PC-9 (cell line): ENCODE measurements around the gene LMBR1. TPM values are rescaled to one million over a fixed set of nuclear protein-coding genes. Genes with fewer than 3 reads are reported as not detected.

Source experiments
- BruUV-seq: library from RNA; stranded (reverse); fragments of 400-500 nt; replicated peaks from 2 replicates; lab custom pipeline; 2021; lab: Mats Ljungman, UMichigan
- CTCF ChIA-PET: fragments of 300-600 bp; sonication (Branson Sonifier 250); formaldehyde crosslinking; loops from one replicate; lab custom pipeline; 2022; ENCODE audit warnings: antibody characterized with exemption; lab: Charles Lee
- POLR2A ChIA-PET: fragments of 300-600 bp; sonication (Branson Sonifier 250); formaldehyde crosslinking; loops from one replicate; lab custom pipeline; 2022; ENCODE audit warnings: antibody characterized with exemption; ENCODE audit not compliant: unreplicated experiment; lab: Charles Lee
- DNase-seq, 2 experiments: peaks; one replicate each; pipeline versions ENCODE4 v3.0.0 to v3.0.0-alpha.2; 2015 to 2022; ENCODE audit warnings: mixed read lengths in 1 of 2
- H2AFZ ChIP-seq: fragments of 200-600 bp; sonication (generic); 2 replicates; pipeline ENCODE4 v1.8.1; 2017; ENCODE audit warnings: antibody characterized with exemption
- H3F3A ChIP-seq: fragments of 200-600 bp; sonication (generic); 2 replicates; pipeline ENCODE4 v1.8.1; 2017; ENCODE audit warnings: antibody characterized with exemption, mild to moderate bottlenecking, low read depth; ENCODE audit not compliant: insufficient read depth
- H3K27ac ChIP-seq: fragments of 200-600 bp; sonication (generic); 2 replicates; pipeline ENCODE4 v1.6.1; 2016; ENCODE audit warnings: mixed run types
- H3K27me3 ChIP-seq: fragments of 200-600 bp; sonication (generic); 2 replicates; pipeline ENCODE4 v1.6.1; 2016; ENCODE audit warnings: low read depth, mixed run types; ENCODE audit not compliant: insufficient read depth
- H3K36me3 ChIP-seq: fragments of 200-600 bp; sonication (generic); 2 replicates; pipeline ENCODE4 v1.6.1; 2016; ENCODE audit warnings: low read depth, mixed run types
- H3K4me1 ChIP-seq: fragments of 200-600 bp; sonication (generic); replicated peaks from 2 replicates; pipeline ENCODE4 v1.6.1; 2016; ENCODE audit warnings: mixed run types; ENCODE audit not compliant: insufficient read depth
- H3K4me2 ChIP-seq: fragments of 200-600 bp; sonication (generic); 2 replicates; pipeline ENCODE4 v1.6.1; 2017; ENCODE audit warnings: mixed run types
- H3K4me3 ChIP-seq: fragments of 200-600 bp; sonication (generic); 2 replicates; pipeline ENCODE4 v1.6.1; 2016; ENCODE audit warnings: mixed run types
- H3K79me2 ChIP-seq: fragments of 200-600 bp; sonication (generic); 2 replicates; pipeline ENCODE4 v1.6.1; 2017; ENCODE audit warnings: low read depth, mixed run types
- H3K9me2 ChIP-seq: fragments of 200-600 bp; sonication (generic); 2 replicates; pipeline ENCODE4 v1.8.1; 2017; ENCODE audit warnings: mild to moderate bottlenecking; ENCODE audit not compliant: insufficient read depth
- H3K9me3 ChIP-seq: fragments of 200-600 bp; sonication (generic); 2 replicates; pipeline ENCODE4 v1.8.1; 2016; ENCODE audit warnings: low read depth; ENCODE audit not compliant: insufficient read depth
- H4K20me1 ChIP-seq: fragments of 200-600 bp; sonication (generic); 2 replicates; pipeline ENCODE4 v1.8.1; 2017; ENCODE audit not compliant: insufficient read depth
- EZH2 ChIP-seq: fragments of 200-600 bp; sonication (generic); IDR thresholded peaks from 2 replicates; pipeline ENCODE4 v1.8.0; 2017; ENCODE audit warnings: antibody characterized with exemption, low read depth
- intact Hi-C: fragments of 100-400 bp; cut with micrococcal nuclease; formaldehyde crosslinking; loops from one replicate; pipeline ENCODE4 v1.10.0; 2022; ENCODE audit not compliant: unreplicated experiment
- total RNA-seq: library from RNA; stranded (reverse); gene quantifications from 2 replicates; pipeline ENCODE4 v1.2.3, GENCODE V29; 2021
- TF ChIP-seq, protein P1 (sequence below): fragments of 200-600 bp; sonication (generic); conservative IDR thresholded peaks from 2 replicates; pipeline ENCODE4 v1.6.1; 2017; ENCODE audit warnings: mixed run types, antibody characterized with exemption, mild to moderate bottlenecking, moderate library complexity

LMBR1 gene
- total RNA-seq, 1 experiment from 2014 or later = 85.0 TPM

DNA sequence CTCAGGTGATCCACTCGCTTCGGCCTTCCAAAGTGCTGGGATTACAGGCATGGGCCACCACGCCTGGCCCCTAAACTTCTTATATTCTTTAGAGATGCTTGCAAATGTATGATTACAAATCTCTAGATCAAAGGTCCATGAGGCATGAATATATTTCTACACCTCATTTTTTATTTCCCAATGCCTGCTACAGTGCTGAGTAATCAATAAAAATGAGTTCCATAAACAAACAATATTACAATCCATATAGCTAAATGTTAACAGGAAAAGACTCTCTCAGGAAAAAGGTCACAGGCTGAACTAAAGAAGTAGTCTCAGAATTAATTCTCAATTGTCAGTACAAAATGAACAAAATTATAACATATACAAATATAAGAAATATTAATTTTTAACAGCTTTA lies 90.8 kb downstream of the LMBR1 start:
- Histone ChIP-seq H3K9me2 (no peaks in the 10 kb centered on the region), H3K27me3 (no peaks in the 10 kb centered on the region), H3K79me2 (no peaks in the 10 kb centered on the region), H3K27ac (no peak overlapping the region), H3K9me3 (no peaks in the 10 kb centered on the region), H2AFZ (no peak overlapping the region), H3K36me3 (no peaks in the 10 kb centered on the region; the same call in 1 of the 2 replicates), H3K4me2 (no peak overlapping the region), H3K4me1 (no peaks in the 10 kb centered on the region), H3F3A (no peaks in the 10 kb centered on the region; the same call in 1 of the 2 replicates), H3K4me3 (no peak overlapping the region), H4K20me1 (peaks cover 2% of the 10 kb centered on the region; the same call in 1 of the 2 replicates)
- DNase-seq = no peak
- CTCF ChIA-PET = no interaction called here
- intact Hi-C loops = no loop called here
- POLR2A ChIA-PET = no interaction called here
- no peak for TF ChIP-seq EZH2
- TF ChIP-seq, protein P1, sequence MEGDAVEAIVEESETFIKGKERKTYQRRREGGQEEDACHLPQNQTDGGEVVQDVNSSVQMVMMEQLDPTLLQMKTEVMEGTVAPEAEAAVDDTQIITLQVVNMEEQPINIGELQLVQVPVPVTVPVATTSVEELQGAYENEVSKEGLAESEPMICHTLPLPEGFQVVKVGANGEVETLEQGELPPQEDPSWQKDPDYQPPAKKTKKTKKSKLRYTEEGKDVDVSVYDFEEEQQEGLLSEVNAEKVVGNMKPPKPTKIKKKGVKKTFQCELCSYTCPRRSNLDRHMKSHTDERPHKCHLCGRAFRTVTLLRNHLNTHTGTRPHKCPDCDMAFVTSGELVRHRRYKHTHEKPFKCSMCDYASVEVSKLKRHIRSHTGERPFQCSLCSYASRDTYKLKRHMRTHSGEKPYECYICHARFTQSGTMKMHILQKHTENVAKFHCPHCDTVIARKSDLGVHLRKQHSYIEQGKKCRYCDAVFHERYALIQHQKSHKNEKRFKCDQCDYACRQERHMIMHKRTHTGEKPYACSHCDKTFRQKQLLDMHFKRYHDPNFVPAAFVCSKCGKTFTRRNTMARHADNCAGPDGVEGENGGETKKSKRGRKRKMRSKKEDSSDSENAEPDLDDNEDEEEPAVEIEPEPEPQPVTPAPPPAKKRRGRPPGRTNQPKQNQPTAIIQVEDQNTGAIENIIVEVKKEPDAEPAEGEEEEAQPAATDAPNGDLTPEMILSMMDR = no peak
- BruUV-seq = no TSS peak

DNA sequence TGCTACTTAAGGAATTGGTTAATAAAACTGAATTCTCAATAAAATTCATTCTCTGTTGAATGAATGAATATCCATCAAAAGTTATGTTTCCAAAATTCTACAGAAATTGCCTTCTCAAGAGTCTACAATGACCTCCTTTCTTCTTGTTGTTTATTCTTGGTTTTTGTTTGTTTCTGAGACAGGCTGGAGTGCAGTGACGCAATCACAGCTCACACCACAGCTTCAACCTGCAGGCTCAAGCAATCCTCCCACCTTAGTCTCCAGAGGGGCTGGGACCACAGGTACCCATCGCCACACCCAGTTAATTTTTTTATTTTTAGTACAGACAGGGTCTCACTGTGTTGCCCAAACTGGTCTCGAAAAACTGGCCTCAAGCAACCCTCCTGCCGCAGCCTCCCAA lies 97.6 kb downstream of the LMBR1 start:
- Histone ChIP-seq H3K4me2 (no peak overlapping the region), H3K4me3 (no peak overlapping the region), H3K9me3 (no peaks in the 10 kb centered on the region), H3K27me3 (no peaks in the 10 kb centered on the region), H3K79me2 (no peaks in the 10 kb centered on the region), H3K27ac (no peak overlapping the region), H4K20me1 (peaks cover 14% of the 10 kb centered on the region; the same call in 1 of the 2 replicates), H3K9me2 (no peaks in the 10 kb centered on the region), H2AFZ (no peak overlapping the region), H3F3A (no peaks in the 10 kb centered on the region; the same call in 1 of the 2 replicates), H3K36me3 (no peaks in the 10 kb centered on the region; the same call in 1 of the 2 replicates), H3K4me1 (no peaks in the 10 kb centered on the region)
- DNase-seq = no peak
- intact Hi-C loops = no loop called here
- no TSS peak for BruUV-seq
- TF ChIP-seq, protein P1 = no peak
- TF ChIP-seq EZH2 = no peak
- POLR2A ChIA-PET = no interaction called here
- CTCF ChIA-PET = no interaction called here

DNA sequence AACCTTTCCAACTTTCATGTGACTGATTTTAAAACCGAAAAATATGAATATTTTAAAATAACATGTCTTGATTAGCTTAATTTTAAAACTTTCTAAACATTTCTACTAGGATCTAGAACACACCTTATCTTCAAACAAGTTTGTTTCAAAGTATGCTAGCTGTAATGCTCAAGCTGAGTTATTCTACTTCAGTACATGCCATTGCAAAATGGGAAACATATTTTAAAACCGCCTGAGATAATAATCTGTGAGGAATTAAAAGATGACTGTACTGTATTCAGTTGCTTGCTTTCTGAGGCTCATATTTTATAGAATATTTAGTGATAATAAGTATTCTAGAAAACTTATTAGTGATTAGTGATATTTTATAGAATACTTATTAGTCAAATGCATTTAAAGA lies 99.6 kb downstream of the LMBR1 start:
- POLR2A ChIA-PET = no interaction called here
- BruUV-seq = no TSS peak

More for the DNA sequence above, 99.6 kb downstream of the LMBR1 start:
- no peak overlapping the region for H3K27ac ChIP-seq
- H3K4me1 ChIP-seq = no peaks in the 10 kb centered on the region
- no peak overlapping the region for H2AFZ ChIP-seq
- no peaks in the 10 kb centered on the region; the same call in 1 of the 2 replicates for H3F3A ChIP-seq
- H4K20me1 ChIP-seq = peaks cover 14% of the 10 kb centered on the region; the same call in 1 of the 2 replicates
- H3K4me2 ChIP-seq = no peak overlapping the region
- TF ChIP-seq EZH2 = no peak
- TF ChIP-seq, protein P1 = no peak
- H3K79me2 ChIP-seq = no peaks in the 10 kb centered on the region
- H3K4me3 ChIP-seq = no peak overlapping the region
- DNase-seq = no peak
- CTCF ChIA-PET = no interaction called here
- no peaks in the 10 kb centered on the region for H3K27me3 ChIP-seq
- H3K9me3 ChIP-seq = no peaks in the 10 kb centered on the region
- H3K9me2 ChIP-seq = no peaks in the 10 kb centered on the region
- H3K36me3 ChIP-seq = no peaks in the 10 kb centered on the region
- intact Hi-C loops = no loop called here
